ENCODE data around the gene EZR.
A peak's percentile ranks its signal among the peaks of the same experiment; 100 is the strongest.

The EZR gene

GRCh38 chr6:158804207-158804606 lies 15.0 kb downstream of the EZR start:
- no peaks in the 10 kb centered on the region for H3K27me3 ChIP-seq (ENCODE audit: insufficient read depth, poor library complexity, severe bottlenecking)
- no peak for DNase-seq (ENCODE audit: low read depth in 1 of 2, low spot score in 1 of 2)
- H3K4me3 ChIP-seq (replicated peaks; ENCODE audit: insufficient read depth, low read length), result no peak overlapping the region
- no peak for TF ChIP-seq GABPA (IDR thresholded peaks at IDR 0.05; ENCODE audit: low read depth)
- no peak for TF ChIP-seq REST (IDR thresholded peaks at IDR 0.05; ENCODE audit: insufficient replicate concordance, low read depth)
- TF ChIP-seq SPI1 (IDR thresholded peaks at IDR 0.05; ENCODE audit: borderline replicate concordance, low read depth), result no peak
- no peak overlapping the region for H3K27ac ChIP-seq (replicated peaks)

GRCh38 chr6:158803733-158804143 lies 15.4 kb downstream of the EZR start:
- H3K4me3 ChIP-seq (replicated peaks; ENCODE audit: insufficient read depth, low read length), result no peak overlapping the region
- peak; percentile 13; the same call in 1 of the 2 replicates for TF ChIP-seq SPI1 (IDR thresholded peaks at IDR 0.05; ENCODE audit: borderline replicate concordance, low read depth)
- TF ChIP-seq, protein P1, sequence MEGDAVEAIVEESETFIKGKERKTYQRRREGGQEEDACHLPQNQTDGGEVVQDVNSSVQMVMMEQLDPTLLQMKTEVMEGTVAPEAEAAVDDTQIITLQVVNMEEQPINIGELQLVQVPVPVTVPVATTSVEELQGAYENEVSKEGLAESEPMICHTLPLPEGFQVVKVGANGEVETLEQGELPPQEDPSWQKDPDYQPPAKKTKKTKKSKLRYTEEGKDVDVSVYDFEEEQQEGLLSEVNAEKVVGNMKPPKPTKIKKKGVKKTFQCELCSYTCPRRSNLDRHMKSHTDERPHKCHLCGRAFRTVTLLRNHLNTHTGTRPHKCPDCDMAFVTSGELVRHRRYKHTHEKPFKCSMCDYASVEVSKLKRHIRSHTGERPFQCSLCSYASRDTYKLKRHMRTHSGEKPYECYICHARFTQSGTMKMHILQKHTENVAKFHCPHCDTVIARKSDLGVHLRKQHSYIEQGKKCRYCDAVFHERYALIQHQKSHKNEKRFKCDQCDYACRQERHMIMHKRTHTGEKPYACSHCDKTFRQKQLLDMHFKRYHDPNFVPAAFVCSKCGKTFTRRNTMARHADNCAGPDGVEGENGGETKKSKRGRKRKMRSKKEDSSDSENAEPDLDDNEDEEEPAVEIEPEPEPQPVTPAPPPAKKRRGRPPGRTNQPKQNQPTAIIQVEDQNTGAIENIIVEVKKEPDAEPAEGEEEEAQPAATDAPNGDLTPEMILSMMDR (IDR thresholded peaks at IDR 0.05; ENCODE audit: insufficient read depth, low read length), result no peak
- TF ChIP-seq POLR2AphosphoS5 (IDR thresholded peaks at IDR 0.05; ENCODE audit: low read depth), result no peak
- TF ChIP-seq REST (IDR thresholded peaks at IDR 0.05; ENCODE audit: insufficient replicate concordance, low read depth), result no peak
- TF ChIP-seq GABPA (IDR thresholded peaks at IDR 0.05; ENCODE audit: low read depth), result 0 out of 2 replicates have a peak, but pooled peaks have one; percentile 22
- DNase-seq (ENCODE audit: low read depth in 1 of 2, low spot score in 1 of 2), result peak in 1 of 2 experiments; percentile 18
- H3K27ac ChIP-seq (replicated peaks), result no peak overlapping the region
- H3K27me3 ChIP-seq (ENCODE audit: insufficient read depth, poor library complexity, severe bottlenecking), result no peaks in the 10 kb centered on the region

DNA sequence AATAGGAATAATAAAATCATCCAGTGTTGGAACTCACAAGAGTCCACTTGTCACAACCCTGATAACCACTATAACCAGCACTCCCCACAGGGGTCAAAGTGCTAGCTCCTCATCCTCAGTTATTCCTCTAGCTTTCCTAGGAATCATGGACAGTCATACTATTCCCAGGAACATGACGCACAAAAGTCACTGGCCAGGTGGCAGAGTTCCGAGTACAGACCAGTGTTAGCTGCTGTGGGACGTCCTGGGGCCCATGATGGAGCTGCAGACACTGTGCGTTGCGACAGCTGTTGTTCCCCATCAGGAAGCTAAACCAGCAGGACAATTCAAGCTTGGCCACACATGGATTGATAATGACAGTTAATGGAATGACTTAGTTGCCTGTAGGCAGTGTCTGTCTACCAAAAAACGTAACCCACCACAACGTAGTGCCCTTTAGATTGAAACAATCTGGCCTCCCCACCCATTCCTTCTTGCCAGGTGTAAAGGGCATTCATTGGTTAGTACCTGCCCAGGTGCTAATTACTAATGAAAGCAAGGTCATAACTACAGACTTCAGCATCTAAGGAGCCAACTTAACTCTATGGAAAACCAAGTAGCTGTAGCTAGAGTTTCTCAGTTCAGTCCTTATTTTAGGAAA lies 17.4 kb downstream of the EZR start:
- Histone ChIP-seq H3K27ac (replicated peaks) (no peak overlapping the region), H3K27me3 (ENCODE audit: insufficient read depth, poor library complexity, severe bottlenecking) (no peaks in the 10 kb centered on the region), H3K4me3 (replicated peaks; ENCODE audit: insufficient read depth, low read length) (no peak overlapping the region)
- no peak for DNase-seq (ENCODE audit: low read depth in 1 of 2, low spot score in 1 of 2)
- TF ChIP-seq REST (IDR thresholded peaks at IDR 0.05; ENCODE audit: insufficient replicate concordance, low read depth) (no peak), POLR2AphosphoS5 (IDR thresholded peaks at IDR 0.05; ENCODE audit: low read depth) (no peak), GABPA (IDR thresholded peaks at IDR 0.05; ENCODE audit: low read depth) (no peak), SPI1 (IDR thresholded peaks at IDR 0.05; ENCODE audit: borderline replicate concordance, low read depth) (no peak)
- TF ChIP-seq, protein P1 (IDR thresholded peaks at IDR 0.05; ENCODE audit: insufficient read depth, low read length), result no peak

Data from HL-60 (cell line).